Cortex of kidney (tissue), 1 donor: ENCODE data around the gene EGFR.

Experiments
- DNase-seq: peaks from one replicate; lab custom pipeline; 2025; lab: John Stamatoyannopoulos, UW

EGFR gene

DNA sequence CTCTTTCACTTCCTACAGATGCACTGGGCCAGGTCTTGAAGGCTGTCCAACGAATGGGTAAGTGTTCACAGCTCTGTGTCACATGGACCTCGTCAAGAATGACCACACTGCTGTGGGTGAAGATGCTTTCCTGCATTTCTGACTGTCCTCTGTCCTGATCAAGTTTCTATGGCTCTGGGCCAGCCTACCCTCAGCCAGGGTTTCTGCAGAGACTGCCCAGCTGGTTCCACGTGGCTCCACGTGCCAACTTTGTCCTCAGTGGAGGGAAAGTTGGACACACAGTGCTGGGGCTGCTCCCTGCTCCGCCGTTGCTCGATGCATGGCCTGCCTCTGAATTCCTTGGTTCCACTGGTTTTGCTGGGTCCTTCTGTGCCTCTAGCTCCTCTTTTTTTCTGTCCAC is 152.3 kb downstream of the EGFR start:
- DNase-seq = no peak

DNA sequence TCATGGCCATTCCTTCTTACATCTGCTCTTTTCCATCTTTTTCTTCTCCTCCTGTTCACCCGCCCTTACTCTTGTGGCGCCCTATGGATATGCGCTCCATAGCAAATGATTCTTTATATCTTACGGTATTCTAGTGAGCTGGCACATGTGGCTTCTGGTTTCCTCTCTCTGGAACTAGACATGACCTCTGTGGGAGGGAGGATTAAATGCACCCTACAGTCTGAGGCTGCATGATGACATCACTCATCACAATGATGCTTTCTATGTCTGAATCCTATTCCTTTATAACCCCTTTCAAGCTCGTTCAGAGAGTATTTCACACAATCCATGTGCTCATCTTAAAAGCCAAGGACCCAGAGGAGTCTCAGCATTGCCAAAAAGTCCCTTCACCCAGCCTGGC is 153.3 kb downstream of the EGFR start:
- no peak for DNase-seq

GRCh38 chr7:55172881-55173609 is 154.2 kb downstream of the EGFR start:
- no peak for DNase-seq

DNA sequence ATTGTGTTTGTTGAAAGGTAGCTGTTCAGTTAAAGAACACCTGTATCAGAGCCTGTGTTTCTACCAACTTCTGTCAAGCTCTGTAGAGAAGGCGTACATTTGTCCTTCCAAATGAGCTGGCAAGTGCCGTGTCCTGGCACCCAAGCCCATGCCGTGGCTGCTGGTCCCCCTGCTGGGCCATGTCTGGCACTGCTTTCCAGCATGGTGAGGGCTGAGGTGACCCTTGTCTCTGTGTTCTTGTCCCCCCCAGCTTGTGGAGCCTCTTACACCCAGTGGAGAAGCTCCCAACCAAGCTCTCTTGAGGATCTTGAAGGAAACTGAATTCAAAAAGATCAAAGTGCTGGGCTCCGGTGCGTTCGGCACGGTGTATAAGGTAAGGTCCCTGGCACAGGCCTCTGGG is 154.9 kb downstream of the EGFR start:
- no peak for DNase-seq

GRCh38 chr7:55174456-55174855 is 155.6 kb downstream of the EGFR start:
- no peak for DNase-seq

GRCh38 chr7:55174856-55175255 is 156.0 kb downstream of the EGFR start:
- DNase-seq = no peak

DNA sequence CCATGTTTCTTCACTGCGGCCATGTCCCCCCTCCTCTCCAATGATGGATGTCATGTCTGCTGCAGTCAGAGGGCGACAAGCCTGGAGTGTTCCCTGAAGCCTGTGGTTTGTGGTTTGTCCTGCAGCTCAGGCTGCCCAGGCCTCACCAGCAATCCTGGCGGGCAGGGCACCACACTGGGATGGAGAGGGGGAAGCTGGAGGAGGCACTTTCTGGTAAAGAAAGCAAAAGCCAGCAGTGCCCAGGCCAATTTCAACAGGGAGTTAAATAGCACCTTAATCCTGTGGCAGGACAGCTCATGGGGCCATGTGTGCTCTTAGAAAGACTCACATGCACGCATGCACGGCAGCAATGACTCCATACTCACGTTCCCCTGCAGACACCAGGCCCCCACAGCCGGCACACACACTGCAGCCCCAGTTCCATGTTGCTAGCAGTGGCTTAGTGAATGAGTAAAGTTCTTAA is 158.3 kb downstream of the EGFR start:
- DNase-seq = no peak

DNA sequence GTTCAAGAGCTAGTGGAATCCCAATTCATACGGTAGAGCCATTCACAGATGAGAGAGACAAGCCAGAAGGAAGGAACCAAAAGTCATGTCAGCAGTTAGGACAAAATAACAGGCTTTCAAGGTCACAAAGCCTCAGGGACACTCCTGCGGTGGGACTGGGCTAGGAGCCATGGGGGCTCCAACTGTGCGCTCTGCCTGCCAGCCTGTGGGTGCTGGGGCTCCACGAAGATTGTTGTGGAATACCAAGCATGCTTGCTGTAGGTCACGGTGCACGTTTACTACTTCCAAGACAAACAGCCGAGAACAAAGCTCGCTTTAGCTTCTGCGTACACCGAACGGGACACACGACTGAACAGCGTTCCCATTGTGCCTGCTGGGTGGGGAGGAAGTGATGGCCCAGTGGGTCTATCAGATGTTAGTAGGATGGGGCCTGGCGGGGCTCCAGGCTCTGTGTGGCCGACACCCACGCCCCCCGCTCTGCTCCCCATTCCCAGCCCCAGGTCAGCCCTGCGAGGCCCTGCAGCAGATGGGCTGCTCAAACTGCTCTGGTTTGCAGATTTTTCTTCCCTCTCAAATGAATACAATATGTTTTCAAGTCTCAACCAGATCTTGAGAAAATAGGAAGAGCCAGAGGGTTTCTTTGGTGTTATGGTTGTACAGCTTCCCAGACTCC is 158.9 kb downstream of the EGFR start:
- no peak for DNase-seq

DNA sequence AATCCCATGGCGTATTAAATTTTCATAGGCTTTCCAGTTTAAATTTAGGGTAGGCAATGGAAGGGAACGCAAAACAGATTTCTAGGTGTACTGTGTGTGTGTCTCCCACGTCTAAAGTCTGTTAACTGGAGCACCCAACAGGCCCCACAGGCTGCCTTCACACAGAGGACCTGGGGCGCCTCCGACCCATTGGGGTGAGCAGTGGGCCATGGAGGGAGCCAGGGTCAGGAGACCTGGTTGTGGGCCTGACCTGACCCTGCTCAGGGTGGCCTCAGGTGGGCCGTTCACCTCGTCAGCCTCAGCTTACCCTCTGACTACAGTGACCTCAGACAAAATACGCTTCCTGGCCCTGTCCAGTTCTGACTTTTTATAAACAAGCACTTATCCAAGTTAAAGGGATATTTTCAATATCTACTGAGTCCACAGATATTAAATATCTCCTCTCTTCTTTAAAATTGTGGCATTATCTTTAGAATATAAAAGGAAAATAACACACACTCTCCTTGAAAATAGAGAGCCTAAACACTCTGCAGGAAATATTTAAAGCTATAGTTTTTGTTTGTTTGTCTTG is 159.6 kb downstream of the EGFR start:
- no peak for DNase-seq

GRCh38 chr7:55178863-55179773 is 160.3 kb downstream of the EGFR start:
- DNase-seq = no peak

DNA sequence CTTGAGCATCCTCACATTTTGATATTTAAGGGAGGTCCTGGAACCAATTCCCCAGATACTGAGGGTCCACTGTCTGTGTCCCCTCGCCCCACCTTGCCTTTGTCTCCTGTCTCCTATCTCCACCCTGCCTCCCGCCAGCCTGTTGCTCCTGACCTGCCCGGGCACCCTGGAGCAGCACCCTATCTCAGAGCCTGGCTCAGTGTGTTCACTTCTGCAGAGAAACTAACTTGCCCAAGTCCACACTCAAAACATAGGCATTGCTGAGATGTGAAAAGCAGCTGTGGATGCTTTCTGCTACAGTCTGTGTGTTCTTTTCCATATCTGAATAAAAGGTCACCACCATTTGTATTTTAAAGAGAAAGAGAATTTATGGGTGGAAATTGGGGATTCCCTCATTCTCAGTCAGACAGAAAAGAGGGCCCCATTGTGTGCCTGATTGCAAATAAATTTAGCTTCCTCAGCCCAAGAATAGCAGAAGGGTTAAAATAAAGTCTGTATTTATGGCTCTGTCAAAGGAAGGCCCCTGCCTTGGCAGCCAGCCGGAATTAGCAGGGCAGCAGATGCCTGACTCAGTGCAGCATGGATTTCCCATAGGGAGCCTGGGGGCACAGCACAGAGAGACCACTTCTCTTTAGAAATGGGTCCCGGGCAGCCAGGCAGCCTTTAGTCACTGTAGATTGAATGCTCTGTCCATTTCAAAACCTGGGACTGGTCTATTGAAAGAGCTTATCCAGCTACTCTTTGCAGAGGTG is 161.3 kb downstream of the EGFR start:
- no peak for DNase-seq

- DNase-seq = no peak
Measured at GRCh38 chr7:55180963-55181542, 162.2 kb downstream of the EGFR start.

DNA sequence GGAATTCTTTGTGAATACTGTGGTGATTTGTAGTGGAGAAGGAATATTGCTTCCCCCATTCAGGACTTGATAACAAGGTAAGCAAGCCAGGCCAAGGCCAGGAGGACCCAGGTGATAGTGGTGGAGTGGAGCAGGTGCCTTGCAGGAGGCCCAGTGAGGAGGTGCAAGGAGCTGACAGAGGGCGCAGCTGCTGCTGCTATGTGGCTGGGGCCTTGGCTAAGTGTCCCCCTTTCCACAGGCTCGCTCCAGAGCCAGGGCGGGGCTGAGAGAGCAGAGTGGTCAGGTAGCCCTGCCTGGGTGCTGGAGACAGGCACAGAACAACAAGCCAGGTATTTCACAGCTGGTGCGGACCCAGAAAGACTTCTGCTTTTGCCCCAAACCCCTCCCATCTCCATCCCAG is 162.9 kb downstream of the EGFR start:
- no peak for DNase-seq

GRCh38 chr7:55183897-55184296 is 165.1 kb downstream of the EGFR start:
- no peak for DNase-seq

GRCh38 chr7:55185321-55185802 is 166.5 kb downstream of the EGFR start:
- DNase-seq = no peak

DNA sequence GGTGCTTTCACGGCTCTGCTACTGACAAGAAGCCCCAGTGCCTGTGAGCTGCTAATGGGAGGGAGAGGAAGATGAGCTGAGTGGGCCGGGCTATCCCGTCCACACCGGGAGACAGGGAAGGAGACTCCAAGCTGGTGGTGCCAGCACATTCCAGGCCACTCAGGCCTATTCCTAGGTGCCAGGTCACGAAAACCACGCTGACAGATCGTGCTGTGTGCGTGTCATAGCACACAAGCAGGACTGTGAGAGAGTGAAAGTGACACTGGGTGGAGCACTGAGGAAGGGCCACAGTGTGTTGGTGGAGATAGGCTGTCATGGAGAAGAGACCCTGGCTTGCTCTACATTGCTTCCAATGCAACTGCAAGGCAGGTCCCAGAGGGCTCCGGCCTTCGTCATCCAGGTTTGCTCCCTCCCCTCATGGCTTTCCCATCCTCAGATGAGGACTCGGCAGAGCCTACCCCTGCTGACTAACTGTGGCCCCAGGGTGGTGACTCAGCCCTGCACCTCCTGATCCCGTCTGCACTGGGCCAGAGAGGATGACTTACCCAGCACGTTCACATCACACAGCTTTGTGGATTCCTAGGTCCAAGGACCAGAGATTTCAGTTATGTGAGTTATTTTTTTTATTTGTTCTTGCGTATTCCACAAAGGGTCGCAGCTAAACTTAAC is 167.3 kb downstream of the EGFR start:
- DNase-seq = no peak

GRCh38 chr7:55187701-55188491 is 169.1 kb downstream of the EGFR start:
- no peak for DNase-seq

DNA sequence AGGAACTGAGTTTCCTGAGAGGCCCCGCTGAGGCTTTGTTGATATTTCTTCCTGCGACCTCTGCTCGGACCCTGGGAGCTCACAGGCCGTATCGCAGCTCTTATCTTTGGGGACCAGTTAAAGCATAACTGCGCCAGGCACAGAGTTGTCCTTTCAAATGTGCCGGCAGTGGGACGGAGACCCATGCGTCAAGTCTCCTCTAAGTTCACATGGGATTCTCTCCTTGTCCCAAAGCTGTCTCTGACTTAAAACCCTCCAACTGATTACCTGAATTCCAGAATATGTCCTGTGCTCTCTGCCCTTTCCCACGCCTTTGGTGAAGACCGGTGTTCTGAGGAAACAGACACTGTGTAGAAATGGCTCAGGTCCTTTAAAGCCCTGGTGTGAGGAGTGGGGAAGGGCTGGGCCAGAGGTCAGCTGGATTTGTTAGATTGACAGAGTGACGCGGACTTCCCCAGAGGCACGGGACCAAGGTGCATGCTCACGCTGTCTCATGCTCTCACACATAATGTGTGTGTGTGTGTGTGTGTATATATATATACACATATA is 169.8 kb downstream of the EGFR start:
- DNase-seq = no peak

GRCh38 chr7:55189146-55189766 is 170.4 kb downstream of the EGFR start:
- DNase-seq = no peak
